Endothelial cell of umbilical vein (primary cell): ENCODE data around the gene SPNS2. TPM values are rescaled to one million over a fixed set of nuclear protein-coding genes. Genes with fewer than 3 reads are reported as not detected.
A peak's percentile ranks its signal among the peaks of the same experiment; 100 is the strongest.

Experiments used
- BruUV-seq: library from RNA; stranded (reverse); fragments of 400-500 nt; replicated peaks from 2 replicates; lab custom pipeline; 2021; lab: Mats Ljungman, UMichigan
- CTCF ChIA-PET: fragments of 300-600, 350-600 bp; sonication (Branson Sonifier 250); formaldehyde crosslinking; loops from one replicate; lab custom pipeline; 2021; ENCODE audit warnings: antibody characterized with exemption, inconsistent platforms; lab: Charles Lee
- POLR2A ChIA-PET: fragments of 300-600, 350-600 bp; sonication (Branson Sonifier 250); formaldehyde crosslinking; loops from one replicate; lab custom pipeline; 2021; ENCODE audit warnings: antibody characterized with exemption, inconsistent platforms; lab: Charles Lee
- DNase-seq: peaks from one replicate; pipeline ENCODE4 v3.0.0-alpha.2; 2011; ENCODE audit warnings: low read depth, low spot score
- FAIRE-seq: peaks from 2 replicates; lab custom pipeline; 2011; peaks lifted over from hg19 to GRCh38; lab: Jason Lieb, UNC
- H2AFZ ChIP-seq: 2 replicates; pipeline ENCODE4 v1.6.0; 2012; ENCODE audit warnings: low read depth, low read length, control low read depth, inconsistent platforms
- H3K27ac ChIP-seq: 2 replicates; pipeline ENCODE4 v1.5.1; 2011; ENCODE audit warnings: low read depth, mild to moderate bottlenecking, control low read depth, low read length, moderate library complexity; ENCODE audit not compliant: insufficient read depth
- H3K27me3 ChIP-seq, 2 experiments: 2 replicates each; pipeline versions ENCODE4 v1.6.0 to v1.6.1; 2011; ENCODE audit warnings: low read length in 2 of 2, mixed read lengths in 1 of 2; ENCODE audit not compliant: control insufficient read depth in 2 of 2, insufficient read depth in 2 of 2
- H3K36me3 ChIP-seq, 2 experiments: 2 replicates in 1 of 2; 3 replicates in 1 of 2; pipeline ENCODE4 v1.5.1; 2011; ENCODE audit warnings: low read length in 2 of 2, mild to moderate bottlenecking in 1 of 2, moderate library complexity in 1 of 2; ENCODE audit not compliant: control insufficient read depth in 2 of 2, insufficient read depth in 2 of 2; ENCODE audit errors: extremely low read depth in 1 of 2
- H3K4me1 ChIP-seq: 3 replicates; pipeline ENCODE4 v1.5.1; 2011; ENCODE audit warnings: mild to moderate bottlenecking, low read length; ENCODE audit not compliant: control insufficient read depth, insufficient read depth; ENCODE audit errors: extremely low read depth
- H3K4me2 ChIP-seq: 2 replicates; pipeline ENCODE4 v1.6.1; 2011; ENCODE audit warnings: low read length, control low read depth, mixed read lengths; ENCODE audit not compliant: insufficient read depth
- H3K4me3 ChIP-seq, 3 experiments: fragments of 200-600 bp in 1 of 3; sonication (generic), shearing (Covaris generic) in 1 of 3; replicated peaks in 1 of 3; 2 replicates each; pipeline ENCODE4 v1.5.1; 2011 to 2016; ENCODE audit warnings: control low read depth in 3 of 3, low read length in 3 of 3, mild to moderate bottlenecking in 2 of 3, inconsistent platforms in 1 of 3, low read depth in 1 of 3, moderate library complexity in 1 of 3; ENCODE audit not compliant: insufficient read depth in 1 of 3
- H3K79me2 ChIP-seq: 2 replicates; pipeline ENCODE4 v1.6.0; 2012; ENCODE audit warnings: low read length, inconsistent platforms; ENCODE audit not compliant: control insufficient read depth, insufficient read depth
- H3K9ac ChIP-seq: replicated peaks from 2 replicates; pipeline ENCODE3; 2011; ENCODE audit warnings: low read length, control low read depth; ENCODE audit not compliant: insufficient read depth; ENCODE audit errors: extremely low read depth
- H3K9me1 ChIP-seq: replicated peaks from 3 replicates; pipeline ENCODE4 v1.6.0; 2011; ENCODE audit warnings: mild to moderate bottlenecking, low read length; ENCODE audit not compliant: control insufficient read depth, insufficient read depth; ENCODE audit errors: extremely low read depth
- H3K9me3 ChIP-seq: replicated peaks from 2 replicates; pipeline ENCODE4 v1.5.1; 2012; ENCODE audit warnings: low read length, inconsistent platforms; ENCODE audit not compliant: control insufficient read depth, insufficient read depth
- H4K20me1 ChIP-seq: replicated peaks from 2 replicates; pipeline ENCODE3; 2011; ENCODE audit warnings: mild to moderate bottlenecking, low read length; ENCODE audit not compliant: control insufficient read depth, insufficient read depth; ENCODE audit errors: extremely low read depth
- CTCF ChIP-seq, 2 donors: IDR thresholded peaks; 1 replicate in 1 of 2; 2 replicates in 1 of 2; pipeline ENCODE4 v1.5.1; 2011; ENCODE audit warnings: low read length in 2 of 2, mild to moderate bottlenecking in 2 of 2, moderate library complexity in 2 of 2, control low read depth in 1 of 2, inconsistent platforms in 1 of 2, low read depth in 1 of 2; ENCODE audit not compliant: insufficient read depth in 1 of 2; ENCODE audit errors: extremely low read depth in 1 of 2
- EZH2 ChIP-seq: IDR thresholded peaks from 2 replicates; pipeline ENCODE4 v1.6.1; 2012; ENCODE audit warnings: borderline replicate concordance, low read depth, mild to moderate bottlenecking, moderate library complexity, low read length, inconsistent platforms; ENCODE audit not compliant: severe bottlenecking
- FOS ChIP-seq: IDR thresholded peaks from 2 replicates; pipeline ENCODE4 v1.6.1; 2011; ENCODE audit warnings: mild to moderate bottlenecking, low read length, moderate library complexity, borderline replicate concordance; ENCODE audit not compliant: insufficient read depth
- GATA2 ChIP-seq: IDR thresholded peaks from 2 replicates; pipeline ENCODE4 v1.7.0; 2011; ENCODE audit warnings: low read depth, mild to moderate bottlenecking, moderate library complexity, mixed read lengths, low read length; ENCODE audit not compliant: insufficient read length, insufficient read depth
- JUN ChIP-seq: IDR thresholded peaks from 2 replicates; pipeline ENCODE4 v1.6.1; 2011; ENCODE audit warnings: borderline replicate concordance, low read depth; ENCODE audit not compliant: insufficient read length, insufficient read depth
- MAX ChIP-seq: IDR thresholded peaks from 2 replicates; pipeline ENCODE4 v1.6.1; 2011; ENCODE audit not compliant: insufficient read depth, insufficient read length
- MYC ChIP-seq: IDR thresholded peaks from one replicate; pipeline ENCODE4 v1.6.1; 2011; ENCODE audit warnings: mild to moderate bottlenecking, low read depth, low read length
- POLR2A ChIP-seq: IDR thresholded peaks from 2 replicates; pipeline ENCODE4 v1.6.1; 2012; ENCODE audit warnings: low read depth, mild to moderate bottlenecking, control low read depth, low read length
- POLR2AphosphoS5 ChIP-seq: IDR thresholded peaks from 2 replicates; pipeline ENCODE4 v1.6.1; 2012; ENCODE audit warnings: low read depth, mild to moderate bottlenecking, control low read depth, low read length, moderate library complexity; ENCODE audit not compliant: insufficient read depth
- dilution Hi-C: fragments of 300-500 bp; cut with MboI; formaldehyde crosslinking; loops from one replicate; pipeline ENCODE4 v1.15.0; 2019; ENCODE audit warnings: low sequenced_read_pairs; ENCODE audit not compliant: extremely low pct_ligation_motif_present
- intact Hi-C: fragments of 100-400 bp; cut with micrococcal nuclease; formaldehyde crosslinking; loops from one replicate; pipeline ENCODE4 v1.10.0; 2022
- polyA plus RNA-seq, 4 experiments: library from polyadenylated mRNA; depleted of rRNA in 3 of 4; stranded (reverse) in 3 of 4; unstranded in 1 of 4; fragments of >200 nt; gene quantifications; 2 replicates each; pipeline versions ENCODE4 v1.2.1 to v1.2.3, GENCODE V29; 2011 to 2012; ENCODE audit warnings: missing spikeins in 1 of 4
- total RNA-seq: library from RNA; stranded (reverse); gene quantifications from 2 replicates; pipeline ENCODE4 v1.2.3, GENCODE V29; 2021

The SPNS2 gene
- total and polyA plus RNA-seq, 2 donors (not counting 3 experiments of a cell fraction or from before 2014, with no cell fraction given) = 70.2 to 77.3 TPM

GRCh38 chr17:4538236-4539002 lies 39.7 kb downstream of the SPNS2 start:
- FAIRE-seq (peak; percentile 44), DNase-seq (no peak)
- no peaks in the 10 kb centered on the region for H3K27me3 ChIP-seq
- no peak overlapping the region for H2AFZ ChIP-seq
- H3K9me1 ChIP-seq = no peaks in the 10 kb centered on the region
- dilution Hi-C loops = no loop called here
- H3K79me2 ChIP-seq = no peaks in the 10 kb centered on the region
- no peak overlapping the region for H3K4me3 ChIP-seq
- no TSS peak for BruUV-seq
- H3K9me3 ChIP-seq = no peaks in the 10 kb centered on the region
- peaks cover 58% of the 10 kb centered on the region for H3K4me1 ChIP-seq
- no peaks in the 10 kb centered on the region for H4K20me1 ChIP-seq
- peaks cover 5 to 34% of the 10 kb centered on the region in 2 experiments for H3K36me3 ChIP-seq
- H3K9ac ChIP-seq = no peak overlapping the region
- no peak overlapping the region for H3K4me2 ChIP-seq
- POLR2A ChIA-PET = interaction anchor here (0.5 to 2.4 kb wide), 4 partner anchors 17 to 1686 kb away, joined by 3 to 8 read pairs (median 4); partner anchors contain the start of genes MYBBP1A and SPNS2
- H3K27ac ChIP-seq = no peak overlapping the region
- TF ChIP-seq CTCF (IDR thresholded peaks at IDR 0.05; ENCODE audit: extremely low read depth in 1 of 2, insufficient read depth in 1 of 2, low read depth in 1 of 2, low read length in 2 of 2) (no peak), GATA2 (no peak), POLR2AphosphoS5 (no peak), MYC (no peak), FOS (no peak), EZH2 (no peak), POLR2A (no peak), JUN (no peak), MAX (no peak)
- intact Hi-C loops = no loop called here
- CTCF ChIA-PET = interaction anchor here (0.7 to 6.7 kb wide), 9 partner anchors 12 to 339 kb away, joined by 3 to 31 read pairs (median 5); partner anchors contain the start of genes MYBBP1A and SPNS2
